Subcutaneous adipose tissue (tissue), 4 donors: ENCODE measurements around the gene ERBB4. TPM values are rescaled to one million over a fixed set of nuclear protein-coding genes. Genes with fewer than 3 reads are reported as not detected.

Experiments
- CTCF ChIP-seq: fragments of 450-650 bp; IDR thresholded peaks from one replicate; pipeline ENCODE4 v1.5.1; 2016; ENCODE audit warnings: low read depth, mild to moderate bottlenecking, control low read depth, antibody characterized with exemption, moderate library complexity
- total RNA-seq, 4 donors: library from RNA; depleted of rRNA; stranded (reverse); fragments of >200 nt; gene quantifications; one replicate each; pipeline ENCODE4 v1.1.0, GENCODE V29; 2016

The ERBB4 gene
- total RNA-seq, 4 donors from 2014 or later = 0.17 to 1.5 (median 0.71) TPM

GRCh38 chr2:212173331-212173730 lies 365.3 kb downstream of the ERBB4 start:
- no peak for TF ChIP-seq CTCF

- TF ChIP-seq CTCF = no peak
These were observed 368.2 kb downstream of the ERBB4 start for GRCh38 chr2:212170382-212170781.

GRCh38 chr2:212158081-212158480 lies 380.5 kb downstream of the ERBB4 start:
- no peak for TF ChIP-seq CTCF

DNA sequence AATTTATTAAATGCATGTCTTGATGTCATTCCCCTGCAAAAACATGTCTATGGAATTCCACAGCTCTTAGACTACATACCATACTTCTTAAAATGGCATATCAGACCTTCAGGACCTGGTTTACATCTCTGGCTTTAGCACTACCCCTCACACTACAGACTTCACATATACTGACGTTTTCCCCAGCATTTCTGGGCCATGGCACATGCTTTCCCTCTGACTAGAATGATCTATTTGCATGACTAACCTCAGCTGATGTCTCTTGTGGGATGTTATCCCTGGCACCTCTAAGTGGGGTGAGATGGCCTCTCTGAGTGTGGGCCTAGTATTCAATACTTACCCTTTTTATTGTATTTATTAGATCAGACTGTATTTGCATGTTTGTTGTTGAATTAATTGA lies 381.6 kb downstream of the ERBB4 start:
- TF ChIP-seq CTCF = no peak

DNA sequence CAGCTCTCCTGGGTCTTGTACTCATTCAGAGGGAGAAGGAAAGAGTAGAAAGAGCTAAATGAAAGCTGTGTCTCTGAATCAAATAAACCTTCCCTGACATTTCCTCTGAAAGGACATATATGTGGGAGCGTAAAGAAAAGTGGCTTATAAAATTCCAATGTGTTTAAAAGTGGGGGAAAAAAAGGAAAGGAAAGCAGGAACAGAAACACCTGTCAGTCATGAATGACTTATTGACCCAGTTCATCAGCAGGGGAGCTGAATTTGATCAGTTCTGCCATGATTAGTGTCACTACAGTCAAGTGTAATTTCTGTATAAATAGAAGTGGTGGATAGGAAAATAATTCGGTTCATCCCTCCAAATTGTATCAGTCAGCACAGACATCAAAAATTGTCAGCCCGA lies 382.5 kb downstream of the ERBB4 start:
- TF ChIP-seq CTCF = no peak

- no peak for TF ChIP-seq CTCF
These were observed 384.1 kb downstream of the ERBB4 start for GRCh38 chr2:212154477-212154878.

GRCh38 chr2:212153923-212154322 lies 384.7 kb downstream of the ERBB4 start:
- no peak for TF ChIP-seq CTCF
